ENCODE measurements around the gene SRPX2. TPM values are rescaled to one million over a fixed set of nuclear protein-coding genes. Genes with fewer than 3 reads are reported as not detected.

Gene SRPX2
- total RNA-seq, 1 donor from 2014 or later, result 73.3 TPM

DNA sequence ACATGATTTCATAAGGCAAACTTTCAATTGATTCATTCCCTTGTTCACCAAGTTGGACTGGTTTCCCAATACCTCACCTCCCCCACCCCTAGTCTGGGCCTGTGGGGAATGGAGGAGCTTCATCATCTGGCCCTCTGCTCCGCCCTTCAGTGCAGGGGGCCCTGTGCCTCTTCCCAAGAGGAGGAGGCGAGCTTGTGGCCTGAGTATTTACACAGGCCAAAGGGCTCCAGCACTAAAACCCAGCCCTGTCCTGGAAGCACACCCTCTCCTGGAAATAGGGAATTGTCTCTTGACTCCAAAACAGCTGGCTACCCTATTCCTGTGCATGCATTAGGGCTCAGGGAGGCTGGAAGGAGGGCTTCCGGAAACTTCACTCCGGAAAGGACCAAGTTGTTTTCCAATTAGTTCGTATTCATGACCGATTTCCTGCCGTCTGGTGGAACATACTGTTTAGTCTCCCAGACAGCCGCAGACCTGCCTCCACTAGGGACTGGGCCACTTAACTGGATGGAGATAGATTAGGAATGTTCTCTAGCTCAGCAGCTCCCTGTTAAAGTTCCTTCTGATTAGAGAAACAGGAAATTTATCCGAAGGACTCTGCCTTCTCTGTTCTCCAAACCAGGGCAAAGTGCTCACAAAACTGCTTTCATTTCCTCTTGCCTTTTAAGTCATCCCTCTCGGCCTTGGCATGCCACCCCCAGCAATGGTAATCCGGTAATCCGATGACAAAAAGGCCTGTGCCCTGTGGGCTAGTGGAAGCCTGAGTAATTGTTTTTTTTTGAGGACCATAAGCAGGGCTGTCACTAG is 5.8 kb downstream of the SRPX2 start:
- DNase-seq (ENCODE audit: low read depth, low spot score), result peak; percentile 71

DNA sequence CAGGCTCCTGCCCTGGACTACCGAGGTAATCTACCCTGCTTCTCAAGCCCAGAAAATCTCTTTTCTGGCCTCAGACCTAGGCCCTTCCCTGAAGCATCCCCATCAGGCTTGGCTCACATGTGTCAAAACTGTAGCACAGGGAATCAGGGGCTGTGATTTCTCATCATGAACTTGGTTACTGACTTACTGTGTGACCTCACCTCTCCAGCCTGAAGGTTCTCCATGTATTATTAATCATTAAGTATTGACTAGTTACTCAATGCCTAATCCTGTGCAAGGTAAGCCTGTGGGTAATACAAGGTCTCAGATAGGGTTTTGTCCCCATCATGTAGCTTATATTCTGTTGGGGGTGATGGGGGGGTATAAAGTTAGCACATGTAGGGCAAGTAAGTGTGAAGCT is 6.8 kb downstream of the SRPX2 start:
- DNase-seq (ENCODE audit: low read depth, low spot score), result no peak

DNA sequence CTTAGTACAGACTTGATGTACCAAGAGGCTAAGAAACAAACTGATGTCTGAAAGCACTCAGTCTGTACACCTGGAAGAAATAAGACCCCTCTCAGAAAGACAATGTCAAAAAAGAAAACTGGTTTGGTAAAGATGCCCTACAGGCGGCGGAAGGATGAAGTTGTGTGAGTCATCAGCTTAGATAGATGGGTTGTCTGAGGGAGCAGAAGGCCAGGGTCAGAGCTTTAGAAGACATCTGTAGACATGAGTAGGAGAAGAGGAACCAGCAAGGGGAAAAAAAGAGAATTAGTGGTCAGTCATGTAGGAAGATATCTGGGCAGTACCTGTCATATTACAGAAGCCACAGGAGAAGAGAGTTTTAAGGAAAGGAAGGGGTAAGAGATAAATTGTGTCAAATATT is 8.3 kb downstream of the SRPX2 start:
- DNase-seq (ENCODE audit: low read depth, low spot score), result no peak

GRCh38 chrX:100654261-100654660 is 10.3 kb downstream of the SRPX2 start:
- DNase-seq (ENCODE audit: low read depth, low spot score), result no peak

- no peak for DNase-seq (ENCODE audit: low read depth, low spot score)
Measured at GRCh38 chrX:100658941-100659381, 15.0 kb downstream of the SRPX2 start.

- DNase-seq (ENCODE audit: low read depth, low spot score), result no peak
Measured at GRCh38 chrX:100659431-100660137, 15.6 kb downstream of the SRPX2 start.

DNA sequence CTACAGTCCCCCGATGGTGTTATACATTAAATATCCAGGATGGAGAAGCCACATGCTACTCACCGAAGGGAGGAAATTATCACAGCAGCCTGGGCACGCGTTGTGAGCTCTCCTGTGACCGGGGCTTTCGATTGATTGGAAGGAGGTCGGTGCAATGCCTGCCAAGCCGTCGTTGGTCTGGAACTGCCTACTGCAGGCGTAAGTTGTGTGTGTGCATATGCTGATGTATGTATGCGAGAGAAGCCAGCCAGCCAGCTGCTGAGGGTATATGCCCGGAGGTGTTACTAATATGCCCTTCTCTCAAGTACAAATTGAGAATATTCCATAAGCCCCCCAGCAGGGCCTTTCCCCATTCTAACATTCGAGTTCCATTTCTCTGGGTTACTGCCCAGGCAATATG is 18.2 kb downstream of the SRPX2 start:
- DNase-seq (ENCODE audit: low read depth, low spot score), result no peak

DNA sequence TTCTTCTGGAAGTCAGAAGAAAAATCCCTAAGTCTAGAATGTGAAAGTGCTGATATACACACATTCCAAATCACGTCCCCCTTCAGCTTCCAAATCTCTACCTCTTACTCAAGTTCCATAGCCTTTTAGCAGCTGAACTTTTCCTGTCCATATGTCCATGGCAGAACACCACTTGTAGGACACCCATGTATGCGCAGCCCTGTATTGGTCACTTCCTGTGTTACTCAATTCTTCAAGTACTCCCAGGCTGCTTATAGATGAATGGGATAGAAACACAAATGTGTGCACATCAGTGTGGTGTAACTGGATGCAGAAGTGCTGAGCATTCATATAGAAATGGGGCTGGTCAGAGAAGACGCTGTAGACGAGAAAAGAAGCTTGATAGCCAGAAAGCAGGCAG is 18.8 kb downstream of the SRPX2 start:
- no peak for DNase-seq (ENCODE audit: low read depth, low spot score)

DNA sequence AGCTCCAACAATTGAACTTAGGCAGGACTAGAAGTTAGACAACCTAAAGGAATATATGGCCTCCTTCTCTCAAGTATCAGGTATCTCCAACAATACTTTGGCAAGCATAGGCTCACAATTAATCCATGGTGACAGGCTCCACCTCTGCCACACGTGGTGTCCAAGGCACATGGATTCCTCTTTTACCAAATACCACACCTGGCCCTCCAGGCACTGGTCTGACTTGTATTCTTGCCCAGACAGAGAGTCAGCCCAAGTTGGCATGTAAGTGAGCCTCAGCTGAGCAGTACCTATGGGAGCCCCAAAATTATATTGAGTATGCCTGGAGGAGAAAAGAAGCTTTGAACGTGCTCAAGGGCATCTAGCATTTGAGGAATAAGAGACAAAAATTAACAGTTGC is 19.6 kb downstream of the SRPX2 start:
- no peak for DNase-seq (ENCODE audit: low read depth, low spot score)

DNA sequence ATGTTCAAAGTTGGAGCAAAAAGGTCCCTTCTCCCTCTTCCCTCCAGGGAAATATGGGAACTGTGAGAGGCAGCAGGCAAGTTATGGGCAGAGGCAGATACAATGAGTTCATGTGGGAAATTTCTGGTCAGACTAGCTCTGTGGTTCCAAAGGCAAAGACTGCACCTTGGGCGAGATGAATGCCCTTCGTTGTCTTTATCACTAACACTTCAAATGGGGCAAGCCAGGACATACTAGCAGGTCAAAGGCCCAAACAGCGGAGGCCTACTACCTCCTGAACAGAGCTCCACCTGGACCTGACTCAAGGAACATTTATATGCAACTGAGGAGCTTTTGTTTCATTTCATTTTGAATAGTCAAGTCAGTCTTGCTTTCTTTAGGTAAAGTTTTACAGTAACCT is 29.0 kb downstream of the SRPX2 start:
- DNase-seq (ENCODE audit: low read depth, low spot score), result no peak

DNA sequence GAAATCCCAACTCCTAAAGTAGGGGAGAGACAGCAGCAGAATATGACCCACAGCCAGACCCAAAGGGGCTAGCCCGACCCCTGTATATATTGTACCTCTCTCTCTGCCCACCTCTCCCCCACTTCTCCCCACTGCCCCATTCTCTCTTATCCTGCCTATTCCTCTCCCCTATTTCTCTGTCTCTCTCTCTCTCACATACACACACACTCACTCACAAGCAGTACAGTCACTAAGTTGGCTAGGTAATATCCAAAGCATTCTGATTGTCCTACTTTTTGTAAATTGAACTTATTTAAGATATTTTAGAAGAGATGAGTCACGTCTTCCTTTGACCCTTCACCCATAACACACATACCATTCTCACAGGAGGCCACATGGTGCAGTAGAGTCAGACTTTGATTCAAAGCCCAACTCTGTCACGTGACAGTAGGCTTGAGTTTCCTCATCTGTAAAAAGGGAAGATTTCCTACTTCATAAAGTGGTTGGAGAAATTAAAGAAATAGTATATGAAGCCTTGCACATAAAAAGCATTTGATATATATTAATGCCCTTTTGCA is 29.5 kb downstream of the SRPX2 start:
- no peak for DNase-seq (ENCODE audit: low read depth, low spot score)

- no peak for DNase-seq (ENCODE audit: low read depth, low spot score)
Measured at GRCh38 chrX:100674705-100675104, 30.7 kb downstream of the SRPX2 start.

GRCh38 chrX:100677611-100678181 is 33.7 kb downstream of the SRPX2 start:
- DNase-seq (ENCODE audit: low read depth, low spot score), result no peak

GRCh38 chrX:100680756-100681155 is 36.8 kb downstream of the SRPX2 start:
- no peak for DNase-seq (ENCODE audit: low read depth, low spot score)

- DNase-seq (ENCODE audit: low read depth, low spot score), result no peak
Measured at GRCh38 chrX:100681599-100681998, 37.6 kb downstream of the SRPX2 start.

DNA sequence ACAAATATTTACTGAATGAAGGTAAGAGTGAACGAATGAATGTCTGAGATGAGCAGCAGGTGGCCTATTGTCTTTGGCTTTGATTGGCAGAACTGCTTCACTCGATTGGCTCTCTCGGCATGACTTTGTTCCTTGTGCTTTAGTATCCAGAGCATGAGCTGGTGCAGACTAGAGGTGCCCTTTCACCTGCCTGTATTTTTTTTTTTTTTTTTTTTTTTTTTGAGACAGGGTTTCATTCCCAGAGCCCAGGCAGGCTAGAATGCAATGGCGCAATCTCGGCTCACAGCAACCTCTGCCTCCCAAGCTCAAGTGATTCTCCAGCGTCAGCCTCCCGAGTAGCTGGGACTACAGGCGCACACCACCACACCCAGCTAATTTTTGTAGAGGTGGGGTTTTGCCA is 38.9 kb downstream of the SRPX2 start:
- no peak for DNase-seq (ENCODE audit: low read depth, low spot score)

DNA sequence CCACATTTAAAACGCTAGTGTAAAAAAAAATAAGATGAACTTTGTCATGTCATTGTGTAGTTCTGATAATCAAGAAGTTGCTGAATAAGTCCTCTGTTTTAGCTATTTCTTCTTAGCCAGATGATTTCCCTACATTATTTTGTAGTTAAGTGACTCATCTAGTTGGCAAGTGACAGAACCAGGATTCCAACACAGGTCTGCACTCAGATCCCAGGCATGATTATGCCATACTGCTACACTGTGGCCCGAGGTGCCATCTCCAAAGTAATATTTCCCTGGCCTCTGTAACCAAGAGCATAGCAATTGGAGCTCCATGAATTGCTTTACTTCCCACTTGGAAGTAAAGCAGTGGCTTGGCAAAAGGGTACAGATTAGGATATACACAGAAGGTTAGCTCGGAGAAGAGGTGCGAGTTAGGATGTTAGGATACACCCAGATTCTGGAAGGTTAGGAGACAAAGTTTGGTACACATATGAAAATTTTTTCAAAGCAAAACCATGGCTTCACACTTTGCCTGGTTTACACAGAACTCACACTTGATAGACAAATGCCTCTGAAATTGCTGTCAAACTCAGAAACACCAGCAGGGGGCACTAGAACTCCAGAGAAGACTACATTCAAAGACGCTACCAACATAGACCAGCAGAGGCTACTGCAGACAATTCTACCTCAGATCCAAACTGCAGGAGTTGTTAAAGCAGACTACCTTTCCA is 41.4 kb downstream of the SRPX2 start:
- peak; percentile 46 for DNase-seq (ENCODE audit: low read depth, low spot score)

GRCh38 chrX:100685997-100686305 is 42.0 kb downstream of the SRPX2 start:
- DNase-seq (ENCODE audit: low read depth, low spot score), result no peak

DNA sequence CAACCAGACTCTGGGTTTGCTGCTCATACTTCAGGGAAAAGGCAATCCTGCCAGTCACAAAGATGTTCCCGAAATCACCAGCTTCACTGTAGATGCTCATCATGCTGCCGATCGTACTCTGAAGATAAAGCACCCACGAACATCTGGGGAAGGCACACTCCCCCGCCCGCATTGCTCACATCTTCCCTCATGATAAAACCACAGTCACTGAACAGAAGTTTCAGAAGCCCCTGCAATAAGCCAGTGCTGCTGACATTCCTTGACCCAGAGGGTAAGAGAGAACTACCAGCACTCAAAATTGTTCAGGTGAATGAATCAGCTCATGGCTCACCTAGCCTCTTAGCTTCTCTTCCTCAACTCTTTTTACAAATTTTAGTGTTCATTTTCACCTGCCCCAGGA is 43.1 kb downstream of the SRPX2 start:
- DNase-seq (ENCODE audit: low read depth, low spot score), result no peak

GRCh38 chrX:100687546-100687945 is 43.5 kb downstream of the SRPX2 start:
- no peak for DNase-seq (ENCODE audit: low read depth, low spot score)

DNA sequence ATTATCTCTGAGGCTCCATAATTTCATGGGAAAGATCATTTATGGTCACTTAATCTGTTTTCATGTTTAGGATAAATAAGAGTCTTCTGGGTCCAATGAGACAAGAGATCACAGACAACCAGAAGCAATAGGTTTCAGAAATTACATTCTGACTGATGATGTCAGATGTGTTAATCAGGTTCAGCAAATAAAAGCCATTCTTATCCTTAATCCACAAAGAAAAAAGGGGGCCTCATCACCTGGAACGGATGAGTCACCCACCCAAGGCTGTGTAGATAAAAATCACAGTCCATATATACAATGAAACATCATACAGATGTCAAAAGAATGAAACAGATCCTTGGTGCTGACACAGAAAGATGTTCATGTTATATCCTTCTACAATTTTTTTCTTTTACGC is 51.3 kb downstream of the SRPX2 start:
- DNase-seq (ENCODE audit: low read depth, low spot score), result no peak

- no peak for DNase-seq (ENCODE audit: low read depth, low spot score)
Measured at GRCh38 chrX:100695991-100696390, 52.0 kb downstream of the SRPX2 start.

Measured in pulmonary artery endothelial cell (primary cell).